Spleen (tissue), 11 donors: ENCODE results near the gene UQCR10. TPM values are rescaled to one million over a fixed set of nuclear protein-coding genes. Genes with fewer than 3 reads are reported as not detected.

Source experiments
- DNase-seq: peaks from one replicate; pipeline ENCODE4 v3.0.0-alpha.2; 2020
- H3K27ac ChIP-seq, 8 donors: fragments of 200-600 bp; sonication (generic) in 7 of 8; 1 replicate in 4 of 8; 2 replicates in 4 of 8; pipeline versions ENCODE4 v1.5.0 to v1.8.0; 2016 to 2021; ENCODE audit warnings: inconsistent platforms in 4 of 8, mild to moderate bottlenecking in 4 of 8, moderate library complexity in 1 of 8
- H3K27me3 ChIP-seq, 7 donors: fragments of 200-600 bp; sonication (generic) in 6 of 7; replicated peaks in 1 of 7; 1 replicate in 4 of 7; 2 replicates in 3 of 7; pipeline versions ENCODE4 v1.5.0 to v1.8.0; 2016 to 2021; ENCODE audit warnings: inconsistent platforms in 3 of 7, mild to moderate bottlenecking in 1 of 7
- H3K36me3 ChIP-seq, 6 donors: fragments of 200-600 bp; sonication (generic) in 5 of 6; 1 replicate in 4 of 6; 2 replicates in 2 of 6; pipeline versions ENCODE4 v1.5.0 to v1.8.0; 2016 to 2021; ENCODE audit warnings: inconsistent platforms in 2 of 6
- H3K4me1 ChIP-seq, 6 donors: fragments of 200-600 bp; sonication (generic) in 5 of 6; 1 replicate in 3 of 6; 2 replicates in 3 of 6; pipeline versions ENCODE4 v1.5.0 to v1.8.0; 2016 to 2021; ENCODE audit warnings: inconsistent platforms in 3 of 6
- H3K4me3 ChIP-seq, 8 donors: fragments of 200-600 bp; sonication (generic) in 7 of 8; 1 replicate in 4 of 8; 2 replicates in 4 of 8; pipeline versions ENCODE4 v1.5.0 to v1.8.0; 2016 to 2021; ENCODE audit warnings: inconsistent platforms in 4 of 8, mild to moderate bottlenecking in 4 of 8, moderate library complexity in 2 of 8
- H3K9me3 ChIP-seq, 8 donors: fragments of 200-600 bp; sonication (generic) in 7 of 8; 1 replicate in 4 of 8; 2 replicates in 4 of 8; pipeline versions ENCODE4 v1.5.0 to v1.8.0; 2016 to 2021; ENCODE audit warnings: inconsistent platforms in 4 of 8
- POLR2A ChIP-seq, 3 donors: fragments of 450-650 bp; IDR thresholded peaks; one replicate each; pipeline ENCODE4 v1.5.1; 2017; ENCODE audit warnings: antibody characterized with exemption in 3 of 3, mild to moderate bottlenecking in 1 of 3
- POLR2AphosphoS5 ChIP-seq, 3 donors: sonication (generic); formaldehyde crosslinking; IDR thresholded peaks; one replicate each; pipeline ENCODE4 v1.5.1; 2017; ENCODE audit warnings: antibody characterized with exemption in 3 of 3
- WGBS, 5 donors: extraction: QIAGEN DNeasy Blood & Tissue Kit in 3 of 5; methylation state at CpG; one replicate each; pipeline versions ENCODE4 v1.1.5 to v1.1.7; 2013 to 2018; 5-methylcytosine and 5-hydroxymethylcytosine counted together
- intact Hi-C: fragments of 100-400 bp; cut with DNase I; formaldehyde crosslinking; loops from one replicate; pipeline ENCODE4 v1.15.0; 2023; ENCODE audit warnings: low total_unique reads
- polyA plus RNA-seq, 3 donors: library from polyadenylated mRNA; stranded (reverse); fragments of 200-250 nt; gene quantifications; one replicate each; pipeline ENCODE4 v1.2.1, GENCODE V29; 2013
- total RNA-seq, 7 donors: library from RNA; depleted of rRNA in 3 of 7; stranded (reverse); fragments of >200 nt in 3 of 7; fragmentation: NEBNext Ultra II Directional in 4 of 7; extraction: Animal tissue kit (Norgen Biotek cat#: 25700) in 4 of 7; gene quantifications; one replicate each; pipeline versions ENCODE4 v1.1.0 to v1.2.1, GENCODE V29; 2016 to 2021
- TF ChIP-seq, protein P1 (sequence below), 11 experiments: fragments of 200-600 bp in 7 of 11; fragments of 450-650 bp in 4 of 11; sonication (generic) in 4 of 11; IDR thresholded peaks in 8 of 11; conservative IDR thresholded peaks in 3 of 11; 1 replicate in 7 of 11; 2 replicates in 4 of 11; pipeline versions ENCODE4 v1.4.0 to v1.8.0; 2016 to 2021; ENCODE audit warnings: antibody characterized with exemption in 11 of 11, inconsistent platforms in 4 of 11, mild to moderate bottlenecking in 1 of 11
- donor health status: healthy with polysubstance abuse.
- donor health status: DM: no; HTN: no; CAD: no; lungs with moderate emphysema.
- donor health status: DM: no; HTN: no; CAD: no.
- donor health status: Bipolar disorder and iron deficiency.
- donor health status: healthy.
- donor health status: DM: no; HTN: no; CAD: no.
- donor health status: DM: yes; HTN: yes; CAD: no.

The UQCR10 gene
- total and polyA plus RNA-seq, 10 donors = 32.8 to 174 (median 59.3) TPM

- Histone ChIP-seq H3K4me1 (peaks cover 6 to 80% (median 42%) of the 10 kb centered on the region in 6 donors), H3K27me3 (no peaks in the 10 kb centered on the region), H3K36me3 (peaks cover 3 to 48% (median 35%) of the 10 kb centered on the region in 6 donors), H3K4me3 (no peak overlapping the region), H3K27ac (peak overlapping the region in 3 of 8 donors; percentile 11 to 37 (median 30)), H3K9me3 (no peaks in the 10 kb centered on the region)
- WGBS, 5 donors = 74 to 82% (median 76%) methylated on average over 5 of the region's 5 CpGs
- DNase-seq = no peak
- intact Hi-C loops = no loop called here
- TF ChIP-seq POLR2A (IDR thresholded peaks at IDR 0.05) (no peak), POLR2AphosphoS5 (IDR thresholded peaks at IDR 0.05) (no peak)
- TF ChIP-seq, protein P1, sequence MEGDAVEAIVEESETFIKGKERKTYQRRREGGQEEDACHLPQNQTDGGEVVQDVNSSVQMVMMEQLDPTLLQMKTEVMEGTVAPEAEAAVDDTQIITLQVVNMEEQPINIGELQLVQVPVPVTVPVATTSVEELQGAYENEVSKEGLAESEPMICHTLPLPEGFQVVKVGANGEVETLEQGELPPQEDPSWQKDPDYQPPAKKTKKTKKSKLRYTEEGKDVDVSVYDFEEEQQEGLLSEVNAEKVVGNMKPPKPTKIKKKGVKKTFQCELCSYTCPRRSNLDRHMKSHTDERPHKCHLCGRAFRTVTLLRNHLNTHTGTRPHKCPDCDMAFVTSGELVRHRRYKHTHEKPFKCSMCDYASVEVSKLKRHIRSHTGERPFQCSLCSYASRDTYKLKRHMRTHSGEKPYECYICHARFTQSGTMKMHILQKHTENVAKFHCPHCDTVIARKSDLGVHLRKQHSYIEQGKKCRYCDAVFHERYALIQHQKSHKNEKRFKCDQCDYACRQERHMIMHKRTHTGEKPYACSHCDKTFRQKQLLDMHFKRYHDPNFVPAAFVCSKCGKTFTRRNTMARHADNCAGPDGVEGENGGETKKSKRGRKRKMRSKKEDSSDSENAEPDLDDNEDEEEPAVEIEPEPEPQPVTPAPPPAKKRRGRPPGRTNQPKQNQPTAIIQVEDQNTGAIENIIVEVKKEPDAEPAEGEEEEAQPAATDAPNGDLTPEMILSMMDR (IDR thresholded peaks at IDR 0.05 in 8 of 11, conservative IDR thresholded peaks at IDR 0.05 in 3 of 11) = no peak
These were observed 18.9 kb downstream of the UQCR10 start for GRCh38 chr22:29786031-29786430.

DNA sequence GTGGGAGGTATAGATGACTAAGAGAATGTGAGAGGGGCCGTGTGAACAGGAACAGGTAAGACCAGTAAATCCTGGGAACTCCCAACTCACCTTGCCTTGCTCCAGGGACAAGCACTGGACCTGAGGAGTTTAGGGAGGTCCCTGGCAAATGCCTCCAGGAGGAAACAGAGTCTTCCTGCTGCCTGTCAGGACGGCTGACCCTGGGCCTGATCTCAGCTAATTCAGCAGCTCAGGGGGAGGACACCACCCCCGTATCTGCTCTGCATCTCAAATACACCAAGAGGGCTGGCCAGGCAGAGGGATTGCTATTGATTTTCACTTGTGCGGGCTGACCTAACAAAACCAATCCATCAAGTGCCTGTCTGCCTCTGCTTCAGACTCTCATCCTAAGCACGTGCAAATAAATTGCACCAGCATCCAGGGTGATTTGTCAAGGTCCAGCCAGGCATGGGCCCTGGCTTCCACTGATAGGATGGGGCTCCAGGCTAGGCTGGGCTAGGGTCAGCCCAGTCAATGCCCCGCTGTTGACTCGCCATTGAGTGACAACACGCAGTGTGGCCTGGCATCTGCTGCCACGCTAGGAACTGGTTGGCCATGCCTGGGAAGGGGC is 20.3 kb downstream of the UQCR10 start:
- no peak for DNase-seq
- peak overlapping the region in 5 of 8 donors; percentile 12 to 55 (median 32) for H3K27ac ChIP-seq
- peaks cover 6 to 65% (median 36%) of the 10 kb centered on the region in 6 donors for H3K4me1 ChIP-seq
- intact Hi-C loops = no loop called here
- peaks cover 3 to 62% (median 49%) of the 10 kb centered on the region in 6 donors for H3K36me3 ChIP-seq
- TF ChIP-seq POLR2A (IDR thresholded peaks at IDR 0.05) (no peak), POLR2AphosphoS5 (IDR thresholded peaks at IDR 0.05) (peak in 2 of 3 donors; percentile 38 to 40)
- TF ChIP-seq, protein P1 (IDR thresholded peaks at IDR 0.05 in 8 of 11, conservative IDR thresholded peaks at IDR 0.05 in 3 of 11) = no peak
- H3K9me3 ChIP-seq = no peaks in the 10 kb centered on the region
- H3K27me3 ChIP-seq = no peaks in the 10 kb centered on the region
- no peak overlapping the region for H3K4me3 ChIP-seq
- WGBS, 5 donors = 71 to 83% (median 75%) methylated on average over 7 to 9 of the region's 9 CpGs

GRCh38 chr22:29788339-29789279 is 21.4 kb downstream of the UQCR10 start:
- peak overlapping the region in 5 of 8 donors; percentile 15 to 55 (median 32) for H3K27ac ChIP-seq
- 73 to 84% (median 78%) methylated on average over 21 to 27 of the region's 27 CpGs for WGBS, 5 donors
- DNase-seq = no peak

More at GRCh38 chr22:29788339-29789279, 21.4 kb downstream of the UQCR10 start:
- TF ChIP-seq, protein P1 (IDR thresholded peaks at IDR 0.05 in 8 of 11, conservative IDR thresholded peaks at IDR 0.05 in 3 of 11) = no peak
- peak in 1 of 3 donors; percentile 41 for TF ChIP-seq POLR2AphosphoS5 (IDR thresholded peaks at IDR 0.05)
- no peaks in the 10 kb centered on the region for H3K9me3 ChIP-seq
- H3K4me3 ChIP-seq = no peak overlapping the region
- intact Hi-C loops = no loop called here
- peaks cover 8 to 73% (median 61%) of the 10 kb centered on the region in 6 donors for H3K36me3 ChIP-seq
- H3K4me1 ChIP-seq = peaks cover 6 to 58% (median 34%) of the 10 kb centered on the region in 6 donors
- no peaks in the 10 kb centered on the region for H3K27me3 ChIP-seq
